IPS-11a (cell line): ENCODE results near the gene LCOR.
"Not testable (repeated sequence)": the region's sequence is repeated elsewhere in the genome, so short reads cannot be mapped to it uniquely, and the experiment has no call there.

Experiments
- H3K4me3 ChIP-seq: one replicate; pipeline ENCODE4 v1.5.1; 2013; ENCODE audit warnings: low read depth, low read length, control low read depth

Gene LCOR

DNA sequence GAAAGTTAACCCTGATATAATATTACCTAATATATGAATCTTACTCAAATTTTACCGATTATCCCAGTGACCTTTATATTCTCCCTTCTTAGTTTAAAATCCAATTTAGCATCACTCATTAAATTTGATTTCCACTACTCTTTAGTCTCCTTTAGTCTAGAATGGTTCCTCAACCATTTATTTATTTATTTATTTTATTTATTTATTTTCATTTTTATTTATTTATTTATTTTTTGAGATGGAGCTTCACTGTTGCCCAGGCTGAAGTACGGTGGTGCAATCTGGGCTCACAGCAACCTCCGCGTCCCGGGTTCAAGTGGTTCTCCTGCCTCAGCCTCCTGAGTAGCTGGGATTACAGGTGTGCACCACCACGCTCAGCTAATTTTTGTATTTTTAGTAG is 92.8 kb downstream of the LCOR start:
- H3K4me3 ChIP-seq = no peak overlapping the region

DNA sequence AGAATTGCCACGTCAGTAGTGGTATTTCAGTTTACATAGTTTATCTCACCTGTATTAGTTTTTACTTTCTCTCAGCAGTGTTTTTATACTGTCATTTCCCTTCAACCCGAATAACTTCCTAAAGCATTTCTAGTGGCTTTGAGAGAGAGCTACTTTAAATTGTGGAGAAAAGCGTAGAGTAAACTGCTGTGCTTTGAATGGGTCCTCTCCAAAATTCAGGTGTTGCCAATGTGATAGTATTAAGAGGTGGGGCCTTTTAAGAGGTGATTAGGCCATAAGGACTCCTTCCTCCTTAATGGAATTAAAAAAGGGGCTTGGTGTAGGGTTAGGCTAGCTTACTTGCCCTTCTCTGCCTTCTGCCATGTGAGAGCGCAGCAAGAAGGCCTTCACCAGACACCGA is 98.4 kb downstream of the LCOR start:
- H3K4me3 ChIP-seq = no peak overlapping the region

DNA sequence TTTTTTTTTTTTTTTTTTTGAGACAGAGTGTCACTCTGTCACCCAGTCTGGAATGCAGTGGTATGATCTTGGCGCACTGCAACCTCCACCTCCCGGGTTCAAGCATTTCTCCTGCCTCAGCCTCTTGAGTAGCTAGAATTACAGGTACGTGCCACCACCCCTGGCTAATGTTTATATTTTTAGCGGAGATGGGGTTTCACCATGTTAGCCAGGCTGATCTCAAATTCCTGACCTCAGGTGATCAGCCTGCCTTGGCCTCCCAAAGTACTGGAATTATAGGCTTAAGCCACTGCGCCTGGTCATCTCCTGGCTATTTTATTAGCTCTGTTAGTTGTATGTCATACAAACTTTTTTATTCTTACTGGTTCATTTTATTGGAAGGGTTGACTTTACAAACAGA is 103.0 kb downstream of the LCOR start:
- H3K4me3 ChIP-seq = no peak overlapping the region

DNA sequence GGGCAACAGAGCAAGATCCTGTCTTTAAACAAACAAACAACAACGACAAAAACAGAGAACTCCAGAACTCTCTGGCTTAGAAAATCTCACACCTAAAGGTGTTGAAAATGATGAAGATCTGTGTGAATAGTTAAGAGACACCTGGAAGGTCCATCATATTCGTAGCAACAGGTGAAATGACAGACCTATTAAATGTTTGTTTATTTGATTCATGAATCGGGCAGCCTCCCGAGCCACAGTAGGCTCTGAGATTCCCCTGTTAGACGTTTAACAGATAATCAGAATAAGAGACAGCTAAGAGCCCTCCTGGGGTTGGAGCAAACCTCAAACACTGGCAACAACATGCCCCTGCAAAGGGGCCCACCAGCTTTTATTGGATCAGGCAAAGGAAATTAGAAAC is 103.7 kb downstream of the LCOR start:
- H3K4me3 ChIP-seq = no peak overlapping the region

DNA sequence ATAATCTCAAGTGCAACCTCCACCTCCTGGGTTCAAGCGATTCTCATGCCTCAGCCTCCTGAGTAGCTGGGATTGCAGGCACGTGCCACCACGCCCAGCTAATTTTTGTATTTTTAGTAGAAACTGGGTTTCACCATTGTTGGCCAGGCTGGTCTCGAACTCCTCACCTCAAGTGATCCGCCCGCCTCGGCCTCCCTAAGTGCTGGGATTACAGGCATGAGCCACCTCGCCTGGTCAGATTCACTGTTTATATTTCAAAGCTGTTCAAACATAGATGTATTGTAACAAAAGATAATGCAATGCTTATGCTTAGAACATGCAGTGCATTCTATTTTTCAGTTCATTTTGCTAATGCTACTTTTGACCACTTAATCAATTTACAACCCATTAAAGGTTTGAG is 111.1 kb downstream of the LCOR start:
- H3K4me3 ChIP-seq = not testable (repeated sequence)

DNA sequence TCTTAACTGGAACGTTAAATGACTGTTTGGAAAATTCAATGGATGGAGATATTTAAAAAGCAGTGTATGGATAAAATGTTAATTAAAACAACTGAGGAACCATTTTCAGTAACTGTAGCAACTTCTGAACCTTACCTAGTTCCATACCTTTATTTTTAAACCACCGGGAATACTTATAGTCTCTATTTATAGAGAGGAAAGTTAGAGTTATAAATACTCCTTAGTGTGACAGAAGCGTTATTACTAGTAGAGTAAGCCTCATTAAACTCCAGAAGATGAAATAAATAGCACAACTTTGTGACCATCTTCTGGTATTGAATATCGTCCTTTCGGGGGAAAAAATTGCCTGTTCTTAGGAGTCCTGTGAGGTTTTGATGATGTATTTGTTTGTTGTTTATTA is 114.9 kb downstream of the LCOR start:
- H3K4me3 ChIP-seq = no peak overlapping the region

DNA sequence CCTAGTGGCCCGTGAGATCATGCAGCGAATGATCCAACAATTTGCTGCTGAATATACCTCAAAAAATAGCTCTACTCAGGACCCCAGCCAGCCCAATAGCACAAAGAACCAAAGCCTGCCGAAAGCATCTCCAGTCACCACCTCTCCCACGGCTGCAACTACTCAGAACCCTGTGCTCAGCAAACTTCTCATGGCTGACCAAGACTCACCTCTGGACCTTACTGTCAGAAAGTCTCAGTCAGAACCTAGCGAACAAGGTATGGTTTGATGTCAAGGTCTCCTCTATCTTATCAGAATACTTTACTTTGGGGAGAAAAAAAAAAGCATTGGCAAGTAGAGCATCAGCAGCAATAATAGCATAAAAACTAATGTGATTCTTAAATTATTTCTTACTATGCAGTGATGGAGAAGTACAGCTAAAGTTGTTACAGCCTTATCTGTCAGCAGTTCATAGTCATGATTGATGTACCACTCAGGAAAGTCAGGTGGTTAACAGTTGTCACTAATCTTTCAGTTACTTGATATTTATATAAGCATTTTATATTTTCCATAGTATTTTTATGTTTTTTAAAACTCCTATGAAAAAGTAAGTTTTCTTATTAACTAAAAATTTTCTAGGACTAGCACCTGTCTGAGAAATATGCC is 117.1 kb downstream of the LCOR start:
- no peak overlapping the region for H3K4me3 ChIP-seq

DNA sequence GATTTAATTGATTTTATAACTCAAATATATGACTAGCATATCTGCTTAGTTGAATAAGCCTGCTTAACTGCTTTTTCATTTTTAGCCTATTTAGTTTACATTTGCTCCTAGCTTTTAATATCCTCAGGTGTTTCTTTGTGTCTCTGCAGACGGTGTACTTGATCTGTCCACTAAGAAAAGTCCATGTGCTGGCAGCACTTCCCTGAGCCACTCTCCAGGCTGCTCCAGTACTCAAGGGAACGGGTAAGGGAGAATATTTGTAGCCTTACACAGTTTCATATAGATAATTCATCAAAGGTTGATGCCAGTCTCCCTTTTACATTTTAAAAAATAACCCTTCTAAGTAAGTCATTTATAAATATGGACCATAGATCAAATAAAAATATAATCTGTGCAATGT is 119.9 kb downstream of the LCOR start:
- no peak overlapping the region for H3K4me3 ChIP-seq

DNA sequence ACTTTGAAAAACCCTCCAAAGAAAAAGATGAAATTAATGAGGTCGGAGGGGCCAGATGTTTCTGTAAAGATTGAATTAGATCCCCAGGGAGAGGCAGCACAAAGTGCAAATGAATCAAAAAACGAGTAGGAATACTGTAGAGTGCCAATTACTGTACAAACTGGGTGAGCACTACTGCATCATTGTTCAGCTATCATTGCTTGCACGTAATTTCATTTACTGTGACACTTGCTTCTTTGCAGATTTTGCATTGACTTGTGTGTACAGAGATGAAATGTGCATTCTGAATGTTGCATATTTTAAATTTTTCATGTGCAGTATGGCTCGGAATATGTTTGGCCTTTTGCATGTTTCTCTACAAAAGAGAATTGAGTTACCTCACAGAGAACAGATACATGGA is 123.7 kb downstream of the LCOR start:
- H3K4me3 ChIP-seq = no peak overlapping the region

DNA sequence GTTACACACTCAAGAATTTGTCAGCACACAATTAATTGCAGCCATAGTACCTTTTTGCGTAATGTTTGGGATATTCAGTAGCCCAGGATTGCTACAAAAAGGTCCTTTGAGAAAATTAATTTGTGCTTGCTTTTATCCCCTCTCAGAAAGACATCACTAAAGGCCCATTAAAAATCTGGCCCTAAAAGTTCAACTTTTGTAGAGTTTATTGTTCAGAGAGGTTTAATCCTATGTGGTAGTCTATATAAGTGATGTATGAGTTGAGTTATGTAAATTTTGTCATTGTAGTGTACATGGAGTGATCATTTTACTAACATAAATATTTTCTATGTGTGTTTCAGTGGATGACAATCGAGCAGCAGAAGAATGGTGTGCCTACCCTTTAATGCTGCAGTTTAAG is 126.0 kb downstream of the LCOR start:
- no peak overlapping the region for H3K4me3 ChIP-seq

DNA sequence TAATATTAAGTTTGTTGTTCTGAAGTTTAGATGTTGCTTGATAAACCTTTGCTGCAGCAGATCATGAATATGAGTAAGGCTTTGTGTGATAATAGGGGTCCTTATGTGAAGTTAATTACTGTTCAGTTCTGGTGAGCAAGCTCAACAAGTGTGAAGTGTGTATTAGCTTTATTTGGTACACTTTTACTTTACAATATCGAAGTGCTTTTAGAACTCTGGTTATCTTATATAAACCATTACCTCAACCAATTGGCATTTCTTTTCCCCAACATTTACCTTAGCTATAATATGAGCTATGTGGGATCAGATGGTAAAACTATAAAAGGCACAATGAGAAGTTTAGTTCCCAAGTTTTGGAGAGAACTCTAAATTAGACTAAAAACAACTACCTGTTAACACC is 127.6 kb downstream of the LCOR start:
- no peak overlapping the region for H3K4me3 ChIP-seq

DNA sequence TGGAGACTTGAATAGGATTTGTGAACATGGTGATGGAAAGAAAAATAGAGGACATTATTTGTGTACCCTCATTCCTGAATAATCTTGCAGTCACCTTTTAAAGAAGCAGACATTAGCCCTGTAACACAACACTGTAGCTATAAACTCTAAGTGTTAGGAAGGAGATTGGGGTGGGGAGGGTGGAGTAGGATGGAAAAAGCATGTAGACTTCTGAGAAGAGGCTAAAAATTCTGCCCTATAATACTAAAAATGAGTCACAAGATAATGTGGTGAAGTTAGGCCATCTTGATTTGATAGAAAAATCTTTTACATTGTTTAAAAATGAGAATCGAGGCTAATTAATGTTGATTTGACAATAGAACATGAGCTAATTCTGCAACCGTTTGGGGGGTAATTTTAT is 128.8 kb downstream of the LCOR start:
- no peak overlapping the region for H3K4me3 ChIP-seq

DNA sequence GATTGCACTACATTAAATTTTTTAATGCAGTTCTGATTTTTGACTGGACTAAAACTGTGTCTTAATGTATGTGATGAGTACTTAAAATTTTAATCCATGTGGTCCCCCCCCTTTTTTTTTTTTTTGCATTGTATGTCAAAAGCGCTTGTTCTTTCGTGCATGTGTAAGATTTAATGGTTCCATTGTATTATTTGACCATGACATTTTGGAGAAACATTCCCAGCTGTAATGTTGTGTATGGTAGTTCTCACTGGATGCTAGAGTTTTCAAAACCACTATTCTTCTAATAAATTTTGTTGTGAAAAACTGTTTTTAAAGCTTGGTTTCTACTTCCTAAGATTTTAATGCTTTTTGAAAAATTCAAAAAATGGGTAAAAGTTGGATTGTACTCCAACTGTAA is 132.0 kb downstream of the LCOR start:
- H3K4me3 ChIP-seq = no peak overlapping the region

DNA sequence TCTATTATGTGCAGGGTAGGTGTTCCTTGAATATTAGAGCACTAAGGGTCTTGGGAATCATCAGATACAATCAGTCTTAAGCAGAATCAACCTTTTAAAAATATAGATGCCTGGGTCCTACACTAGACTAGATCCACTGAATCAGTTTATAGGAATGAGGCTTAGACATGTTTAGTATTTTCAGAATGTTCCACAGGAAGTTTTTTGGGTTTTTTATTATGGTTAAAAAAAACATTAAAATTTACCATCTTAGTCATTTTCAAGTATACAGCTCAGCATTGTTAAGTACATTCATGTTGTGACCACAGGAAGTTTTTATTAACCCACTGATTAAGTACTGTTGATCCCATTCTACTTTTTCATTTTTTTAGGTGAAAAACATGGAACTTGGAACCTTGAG is 135.7 kb downstream of the LCOR start:
- no peak overlapping the region for H3K4me3 ChIP-seq

DNA sequence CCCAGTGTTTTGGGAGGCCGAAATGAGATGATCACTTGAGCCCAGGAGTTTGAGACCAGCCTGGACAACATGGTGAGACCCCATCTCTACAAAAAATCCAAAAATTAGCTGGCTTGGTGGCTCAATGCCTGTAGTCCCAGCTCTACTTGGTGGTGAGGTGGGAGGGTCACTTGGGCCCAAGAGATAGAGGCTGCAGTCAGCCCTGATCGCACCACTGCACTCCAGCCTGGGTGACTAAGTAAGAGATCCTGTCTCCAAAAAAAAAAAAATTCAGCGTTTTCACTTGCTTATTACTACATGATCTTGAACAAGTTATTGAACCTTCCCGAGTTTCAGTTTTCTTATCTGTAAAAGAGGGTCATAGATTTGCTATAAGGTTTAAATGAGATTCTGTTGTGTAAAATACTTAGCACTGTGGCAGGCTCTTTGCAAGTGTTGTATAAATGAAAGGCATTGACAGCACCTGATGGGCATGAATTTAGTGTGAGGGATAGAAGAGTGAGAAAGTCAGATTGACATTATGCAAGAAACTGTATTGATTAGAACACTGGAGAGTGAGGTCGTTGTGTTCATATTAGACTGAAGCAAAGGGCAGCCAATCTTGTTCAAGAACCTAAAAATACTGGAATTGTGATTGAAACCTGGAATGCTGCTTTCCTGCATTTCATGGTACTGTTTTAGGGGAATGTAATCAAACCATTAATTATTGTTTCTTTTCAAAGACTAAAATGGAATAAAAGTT is 136.8 kb downstream of the LCOR start:
- H3K4me3 ChIP-seq = no peak overlapping the region

DNA sequence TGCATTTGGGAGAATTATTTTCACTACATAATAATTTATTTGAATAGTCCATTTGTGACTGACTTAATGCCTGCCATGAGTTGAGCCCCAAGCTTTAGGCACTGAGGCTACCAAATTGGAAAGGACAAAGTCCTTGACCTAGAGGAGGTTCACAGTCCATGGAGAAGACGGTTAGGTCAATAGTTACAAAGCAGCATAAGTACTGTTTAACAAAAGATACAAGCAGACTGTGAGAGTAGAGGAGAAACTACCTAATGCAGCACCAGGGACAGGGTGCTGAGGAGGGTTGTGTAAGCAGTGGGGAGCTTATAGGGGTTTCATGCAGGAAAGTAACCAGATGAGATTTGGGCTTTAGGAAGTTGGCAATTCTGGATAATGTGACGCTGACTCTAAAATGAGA is 139.2 kb downstream of the LCOR start:
- H3K4me3 ChIP-seq = no peak overlapping the region

DNA sequence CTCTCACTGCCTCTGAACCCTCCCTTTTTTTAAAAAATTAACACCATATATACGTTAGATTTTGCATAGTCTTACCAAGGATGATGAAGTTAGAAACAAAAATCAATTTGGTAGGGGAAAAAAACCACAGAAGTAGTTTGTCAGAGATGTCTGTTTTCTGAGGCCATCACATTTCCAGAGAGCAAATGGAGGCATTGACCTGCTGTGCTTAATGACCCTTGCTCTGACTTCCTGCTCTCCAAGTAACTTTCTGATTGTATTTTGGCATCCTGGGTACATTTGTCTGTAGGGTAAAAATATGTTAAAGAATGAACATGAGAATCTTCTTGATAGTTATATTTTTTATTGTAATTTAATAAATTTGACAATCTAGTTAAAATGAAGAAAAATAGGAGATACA is 140.2 kb downstream of the LCOR start:
- H3K4me3 ChIP-seq = no peak overlapping the region

DNA sequence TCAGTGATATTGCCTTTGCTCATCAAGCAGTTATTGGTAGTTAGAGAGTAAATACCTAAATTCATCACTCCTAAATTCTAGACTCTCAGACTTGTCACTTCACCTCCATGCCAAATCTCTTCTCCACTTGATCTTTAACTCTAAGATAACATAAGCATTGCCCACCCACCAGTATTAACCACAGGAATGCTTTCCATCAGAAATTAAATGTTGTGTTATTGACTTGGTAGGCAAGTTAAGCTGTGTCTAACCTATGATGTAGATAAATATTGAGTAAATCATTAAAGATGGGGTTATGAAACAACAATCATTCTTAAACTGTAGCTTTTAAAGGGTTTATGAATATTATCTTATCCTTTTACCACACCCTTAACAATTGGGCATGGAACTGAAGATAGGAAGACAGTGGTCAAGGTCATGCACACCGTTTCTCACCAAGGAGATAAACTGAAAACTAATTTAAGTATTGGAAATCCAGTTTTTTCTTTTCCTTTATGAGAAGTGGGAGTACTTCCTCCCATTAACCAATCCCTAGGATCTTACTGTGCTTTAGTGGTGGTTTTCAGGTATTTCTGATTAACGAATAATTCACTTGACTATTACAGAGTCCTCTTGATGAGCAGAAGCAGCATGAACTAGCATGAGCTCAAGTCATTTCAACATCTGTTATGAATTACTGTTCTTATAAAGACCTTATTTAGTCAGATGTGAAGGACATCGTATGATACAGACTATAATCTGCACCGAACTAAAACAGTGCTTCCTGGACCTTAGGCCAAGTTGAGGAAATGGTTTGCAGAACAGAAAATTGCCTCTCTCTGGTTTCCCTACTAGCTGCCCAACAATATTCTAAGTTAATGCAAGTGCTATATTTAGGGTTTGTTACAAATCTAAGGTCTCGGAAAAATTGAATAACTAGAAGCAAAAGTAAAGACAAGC is 142.0 kb downstream of the LCOR start:
- H3K4me3 ChIP-seq = no peak overlapping the region

DNA sequence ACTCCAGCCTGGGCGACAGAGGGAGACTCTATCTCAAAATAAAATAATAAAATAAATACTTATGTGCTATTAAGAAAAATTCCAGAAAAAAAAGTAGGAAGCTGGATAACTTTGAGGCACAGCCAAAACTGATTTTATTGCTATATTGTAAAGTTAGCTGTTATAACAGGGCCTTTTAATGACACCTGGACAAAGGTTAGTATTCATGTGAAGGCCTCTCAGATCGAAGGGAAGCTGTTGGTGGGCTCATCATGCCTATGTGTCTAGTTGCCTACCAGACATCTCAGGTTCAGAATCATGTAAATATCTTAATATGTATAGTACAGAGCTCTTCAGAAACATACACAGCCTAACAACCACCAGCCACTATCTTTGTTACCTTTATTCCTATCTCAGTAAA is 143.0 kb downstream of the LCOR start:
- no peak overlapping the region for H3K4me3 ChIP-seq

DNA sequence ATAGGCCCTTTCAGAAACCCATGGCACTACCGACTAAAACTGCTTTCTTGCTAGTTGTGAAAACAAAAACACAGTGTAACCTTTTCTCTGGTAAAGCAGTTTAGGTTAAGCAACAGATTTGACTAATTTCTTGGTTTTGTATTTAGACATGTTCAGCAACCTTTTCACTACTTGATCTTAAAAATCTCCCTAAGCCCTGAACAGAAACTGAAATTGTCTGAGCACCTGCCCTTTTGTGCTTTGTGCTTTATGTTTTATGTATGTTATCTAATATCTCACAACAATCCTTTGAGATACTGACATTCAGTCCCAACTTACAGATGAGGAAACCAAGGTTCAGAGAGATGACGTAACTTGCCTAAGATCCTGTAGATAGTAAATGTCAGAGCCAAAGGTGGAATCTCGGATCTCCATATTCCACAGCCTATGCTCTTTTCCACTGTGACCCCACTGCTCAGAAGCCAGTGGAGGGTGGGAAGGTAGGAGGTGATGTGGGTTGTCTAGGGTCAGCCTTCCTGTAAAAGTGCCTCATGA is 146.6 kb downstream of the LCOR start:
- no peak overlapping the region for H3K4me3 ChIP-seq

DNA sequence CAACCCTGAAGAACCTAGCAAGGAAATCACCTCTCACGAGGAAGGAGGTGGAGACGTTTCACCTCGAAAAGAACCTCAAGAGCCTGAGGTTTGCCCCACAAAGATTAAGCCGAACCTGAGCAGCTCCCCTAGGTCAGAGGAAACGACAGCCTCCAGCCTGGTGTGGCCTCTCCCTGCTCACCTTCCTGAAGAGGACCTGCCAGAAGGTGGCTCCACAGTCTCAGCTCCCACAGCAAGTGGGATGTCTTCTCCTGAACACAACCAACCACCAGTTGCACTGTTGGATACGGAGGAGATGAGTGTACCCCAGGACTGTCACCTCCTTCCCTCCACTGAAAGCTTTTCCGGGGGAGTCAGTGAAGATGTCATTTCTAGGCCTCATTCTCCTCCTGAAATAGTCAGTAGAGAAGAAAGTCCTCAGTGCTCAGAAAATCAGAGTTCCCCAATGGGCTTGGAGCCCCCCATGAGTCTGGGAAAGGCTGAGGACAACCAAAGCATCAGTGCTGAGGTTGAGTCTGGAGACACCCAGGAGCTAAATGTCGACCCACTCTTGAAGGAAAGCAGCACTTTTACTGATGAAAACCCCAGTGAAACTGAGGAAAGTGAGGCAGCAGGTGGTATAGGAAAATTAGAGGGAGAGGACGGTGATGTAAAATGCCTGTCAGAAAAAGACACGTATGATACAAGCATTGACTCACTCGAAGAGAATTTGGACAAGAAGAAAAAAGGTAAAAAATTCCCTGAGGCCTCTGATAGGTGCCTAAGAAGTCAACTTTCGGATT is 150.2 kb downstream of the LCOR start:
- no peak overlapping the region for H3K4me3 ChIP-seq
